HUES48 (cell line): Measurements from ENCODE around the gene AATF.
A peak's percentile ranks its signal among the peaks of the same experiment; 100 is the strongest.

Experiments used
- H3K27ac ChIP-seq: one replicate; pipeline ENCODE4 v1.7.0; 2013; ENCODE audit warnings: low read depth, low read length, inconsistent platforms
- H3K27me3 ChIP-seq: 2 replicates; pipeline ENCODE4 v1.6.1; 2013; ENCODE audit warnings: mild to moderate bottlenecking, low read length; ENCODE audit not compliant: control insufficient read depth, insufficient read depth
- H3K36me3 ChIP-seq: 2 replicates; pipeline ENCODE4 v1.6.1; 2013; ENCODE audit warnings: low read length; ENCODE audit not compliant: control insufficient read depth, insufficient read depth
- H3K4me1 ChIP-seq: 2 replicates; pipeline ENCODE4 v1.6.1; 2013; ENCODE audit warnings: mild to moderate bottlenecking, low read length; ENCODE audit not compliant: control insufficient read depth, insufficient read depth
- H3K4me3 ChIP-seq: 2 replicates; pipeline ENCODE4 v1.5.1; 2013; ENCODE audit warnings: mild to moderate bottlenecking, low read depth, low read length
- H3K9ac ChIP-seq: 2 replicates; pipeline ENCODE4 v1.6.1; 2013; ENCODE audit warnings: mild to moderate bottlenecking, low read depth, low read length, moderate library complexity
- H3K9me3 ChIP-seq: 2 replicates; pipeline ENCODE4 v1.6.1; 2013; ENCODE audit warnings: low read length; ENCODE audit not compliant: control insufficient read depth, insufficient read depth

Gene AATF

DNA sequence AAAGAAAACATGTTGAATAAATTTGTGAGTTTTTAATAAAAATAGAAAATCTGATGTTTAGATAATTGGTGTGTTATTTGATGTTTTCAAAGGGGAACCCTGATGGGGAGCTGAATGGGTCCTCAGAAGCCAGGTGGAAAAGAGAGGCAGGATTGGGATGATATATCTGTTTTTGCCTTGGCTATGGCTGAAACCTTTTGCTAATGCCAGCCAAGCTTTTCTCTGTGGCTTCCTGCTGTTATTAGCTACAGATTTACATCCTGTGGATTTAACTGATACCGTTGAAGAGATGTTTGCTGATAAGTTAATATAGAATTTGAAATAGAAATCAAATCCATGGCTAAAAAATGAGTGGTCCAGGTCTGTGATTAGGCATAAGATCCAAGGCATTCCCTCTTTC lies 4.2 kb upstream of the AATF start:
- no peaks in the 10 kb centered on the region for H3K36me3 ChIP-seq
- H3K4me1 ChIP-seq, result peaks cover 60% of the 10 kb centered on the region
- H3K9ac ChIP-seq, result no peak overlapping the region
- H3K9me3 ChIP-seq, result no peaks in the 10 kb centered on the region
- H3K4me3 ChIP-seq, result no peak overlapping the region
- peaks cover 90% of the 10 kb centered on the region for H3K27me3 ChIP-seq
- H3K27ac ChIP-seq, result no peak overlapping the region

DNA sequence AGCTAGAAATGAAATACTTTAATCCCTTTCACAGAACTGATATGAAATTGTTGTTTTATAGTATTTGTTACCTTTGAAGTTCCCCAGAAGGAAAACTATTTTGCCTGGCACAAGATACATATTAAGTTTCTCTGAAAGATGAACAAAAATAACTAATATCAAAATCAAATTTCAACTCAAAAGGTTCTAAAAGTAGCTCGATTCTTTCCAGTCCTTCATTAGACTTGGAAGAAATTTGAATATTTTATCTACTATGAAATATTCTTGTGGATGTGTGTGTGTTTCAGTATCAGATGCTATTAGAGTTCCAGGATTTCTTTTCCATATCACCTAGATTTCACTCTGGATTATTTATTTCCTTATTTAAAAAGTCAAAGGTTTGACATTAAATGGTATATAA lies 3.6 kb upstream of the AATF start:
- no peak overlapping the region for H3K27ac ChIP-seq
- no peak overlapping the region for H3K4me3 ChIP-seq
- no peaks in the 10 kb centered on the region for H3K36me3 ChIP-seq
- H3K4me1 ChIP-seq, result peaks cover 66% of the 10 kb centered on the region
- no peaks in the 10 kb centered on the region for H3K9me3 ChIP-seq
- peaks cover 84% of the 10 kb centered on the region for H3K27me3 ChIP-seq
- no peak overlapping the region for H3K9ac ChIP-seq

DNA sequence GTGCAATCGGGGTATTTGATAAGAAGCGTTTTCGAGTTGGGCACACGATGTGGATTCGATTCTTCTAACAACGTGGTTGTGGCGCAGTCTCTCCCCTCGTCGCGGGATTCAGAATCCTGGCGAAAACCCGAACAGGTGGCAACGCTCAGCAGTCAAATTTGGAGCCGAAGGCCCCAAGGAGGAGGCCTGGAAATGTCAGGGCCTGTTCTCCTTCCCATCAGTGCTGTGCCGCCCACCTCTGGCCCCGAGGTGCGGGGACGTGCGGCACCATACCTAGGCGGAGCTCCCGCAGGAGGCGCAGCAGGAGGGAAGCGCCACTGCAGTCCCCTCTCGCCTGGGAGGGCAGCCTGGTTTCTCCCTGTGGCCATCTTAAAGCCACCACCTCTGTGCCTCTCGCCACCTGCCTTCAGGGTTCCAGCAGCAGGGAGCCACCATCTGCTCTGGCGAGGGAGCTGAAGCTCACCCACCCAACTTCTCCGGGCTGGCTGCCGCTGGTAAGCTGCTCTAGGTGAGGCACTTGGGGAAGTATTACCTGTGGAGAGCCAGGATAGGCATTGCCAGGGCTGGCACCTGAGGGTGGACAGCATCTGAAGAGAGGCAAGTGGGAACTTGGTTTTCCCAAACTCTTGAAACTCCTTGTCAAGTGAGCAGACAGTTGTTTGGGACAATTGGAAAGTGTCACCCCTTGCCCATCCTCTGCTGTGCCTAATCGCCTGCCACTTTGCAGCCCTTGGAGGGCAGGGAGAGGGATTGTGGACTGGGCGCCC lies 2.6 kb upstream of the AATF start:
- Histone ChIP-seq H3K9me3 (no peaks in the 10 kb centered on the region), H3K27me3 (peaks cover 74% of the 10 kb centered on the region), H3K36me3 (peaks cover 9% of the 10 kb centered on the region), H3K9ac (no peak overlapping the region), H3K4me1 (peaks cover 56% of the 10 kb centered on the region), H3K4me3 (peak overlapping the region; percentile 43; the same call in 1 of the 2 replicates), H3K27ac (no peak overlapping the region)

DNA sequence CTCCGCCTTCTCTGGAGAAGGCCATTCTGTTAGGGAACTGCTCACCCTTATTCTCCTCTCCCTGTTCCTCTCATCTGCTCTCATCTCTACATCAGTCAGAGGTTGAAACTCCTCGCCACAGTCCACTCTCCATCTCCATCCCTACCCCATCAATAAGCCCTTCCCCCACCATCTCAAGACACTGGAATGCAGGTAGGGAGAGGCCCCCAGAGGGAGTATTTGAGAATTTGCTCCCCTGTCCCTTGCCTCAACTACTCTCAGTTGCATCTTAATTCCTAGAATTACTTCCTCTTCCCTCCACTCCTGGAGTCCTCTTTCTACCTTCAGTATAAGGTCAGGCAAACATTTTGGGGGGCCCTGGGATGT lies 2.0 kb upstream of the AATF start:
- H3K4me3 ChIP-seq, result no peak overlapping the region
- H3K9ac ChIP-seq, result no peak overlapping the region
- peaks cover 14% of the 10 kb centered on the region for H3K36me3 ChIP-seq
- H3K4me1 ChIP-seq, result peaks cover 51% of the 10 kb centered on the region
- H3K9me3 ChIP-seq, result no peaks in the 10 kb centered on the region
- no peak overlapping the region for H3K27ac ChIP-seq
- H3K27me3 ChIP-seq, result peaks cover 68% of the 10 kb centered on the region

DNA sequence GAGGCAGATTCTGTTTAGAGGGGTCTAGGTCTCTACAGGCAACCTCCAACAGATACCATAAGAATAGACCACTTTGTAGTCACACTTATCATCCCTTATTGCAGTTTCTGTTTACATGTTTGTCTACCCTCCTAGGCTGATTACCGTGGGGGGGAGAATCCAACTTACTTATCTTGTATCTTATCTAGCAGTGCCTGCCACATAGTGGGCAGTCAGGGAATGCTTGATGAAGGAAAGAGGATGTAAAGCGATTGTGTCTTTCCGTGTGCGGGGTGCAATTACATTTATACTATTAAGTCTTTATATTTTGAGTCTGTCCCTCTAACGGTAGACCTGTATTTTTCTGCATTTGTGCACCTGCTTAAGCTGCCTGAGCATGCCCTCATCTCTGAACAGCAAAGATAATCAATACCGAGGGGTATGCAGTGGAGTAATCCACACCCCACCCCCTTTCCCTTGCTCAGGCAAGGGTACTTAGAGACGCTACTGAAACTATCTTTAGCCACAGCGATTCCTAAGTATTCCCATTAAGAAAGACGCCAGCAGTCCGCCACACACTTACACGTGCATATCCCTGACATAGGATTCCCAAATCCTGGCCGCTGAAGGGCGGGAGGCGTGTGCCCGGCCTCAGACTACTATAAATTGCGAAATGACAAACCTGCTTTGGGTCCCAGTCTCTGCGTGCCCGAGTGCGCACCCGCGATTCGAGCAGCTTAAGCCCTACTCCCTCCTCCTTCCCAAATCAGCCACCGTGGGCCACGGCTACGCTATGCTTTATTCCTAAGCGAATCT lies 635 bp upstream of the AATF start:
- Histone ChIP-seq H3K27ac (peak overlapping the region; percentile 36), H3K4me3 (peak overlapping the region; percentile 88), H3K36me3 (peaks cover 28% of the 10 kb centered on the region), H3K9ac (no peak overlapping the region), H3K4me1 (peaks cover 45% of the 10 kb centered on the region), H3K27me3 (peaks cover 54% of the 10 kb centered on the region), H3K9me3 (no peaks in the 10 kb centered on the region)

DNA sequence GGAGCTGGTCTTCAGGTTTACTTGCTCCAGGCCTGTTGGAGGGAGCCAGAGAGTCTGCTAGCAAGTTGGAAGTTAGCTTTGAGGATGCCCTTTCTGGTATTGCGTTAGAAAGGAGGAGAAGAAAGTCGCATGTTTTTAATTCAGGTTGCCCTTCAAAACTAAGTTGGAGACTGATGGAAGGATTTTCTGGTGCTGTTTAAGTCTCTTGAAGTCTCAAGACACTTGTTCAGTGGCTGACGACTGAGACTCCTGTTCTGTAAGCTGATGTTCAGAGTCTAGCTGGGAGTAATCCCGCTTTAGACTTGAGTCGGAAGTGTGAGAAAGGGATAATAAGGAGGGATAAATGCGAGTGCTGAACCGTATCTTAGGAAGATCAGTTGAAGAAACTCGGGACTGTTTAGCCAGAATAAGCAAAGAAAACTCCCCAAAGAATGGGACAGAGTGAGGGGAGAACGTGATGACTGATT lies 740 bp downstream of the AATF start:
- Histone ChIP-seq H3K4me1 (peaks cover 38% of the 10 kb centered on the region), H3K9ac (peak overlapping the region; percentile 82), H3K36me3 (peaks cover 42% of the 10 kb centered on the region), H3K27ac (peak overlapping the region; percentile 89), H3K9me3 (no peaks in the 10 kb centered on the region), H3K4me3 (peak overlapping the region; percentile 88), H3K27me3 (peaks cover 40% of the 10 kb centered on the region)

DNA sequence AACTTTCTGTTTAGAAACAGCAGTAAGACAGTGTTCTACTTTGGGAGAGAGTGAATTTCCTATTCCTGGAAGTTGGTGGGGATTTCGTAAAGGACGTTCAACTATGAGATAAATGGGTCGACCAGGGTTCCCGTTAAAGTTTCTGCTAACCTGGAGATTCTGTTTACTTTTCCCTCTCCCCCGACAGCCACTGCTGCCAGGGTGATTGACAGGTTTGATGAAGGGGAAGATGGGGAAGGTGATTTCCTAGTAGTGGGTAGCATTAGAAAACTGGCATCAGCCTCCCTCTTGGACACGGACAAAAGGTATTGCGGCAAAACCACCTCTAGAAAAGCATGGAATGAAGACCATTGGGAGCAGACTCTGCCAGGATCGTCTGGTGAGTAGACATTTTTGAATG lies 1.3 kb downstream of the AATF start:
- H3K9me3 ChIP-seq, result no peaks in the 10 kb centered on the region
- peaks cover 48% of the 10 kb centered on the region for H3K36me3 ChIP-seq
- H3K27ac ChIP-seq, result no peak overlapping the region
- H3K9ac ChIP-seq, result no peak overlapping the region
- H3K4me3 ChIP-seq, result peak overlapping the region; percentile 88
- peaks cover 33% of the 10 kb centered on the region for H3K4me1 ChIP-seq
- H3K27me3 ChIP-seq, result peaks cover 35% of the 10 kb centered on the region

DNA sequence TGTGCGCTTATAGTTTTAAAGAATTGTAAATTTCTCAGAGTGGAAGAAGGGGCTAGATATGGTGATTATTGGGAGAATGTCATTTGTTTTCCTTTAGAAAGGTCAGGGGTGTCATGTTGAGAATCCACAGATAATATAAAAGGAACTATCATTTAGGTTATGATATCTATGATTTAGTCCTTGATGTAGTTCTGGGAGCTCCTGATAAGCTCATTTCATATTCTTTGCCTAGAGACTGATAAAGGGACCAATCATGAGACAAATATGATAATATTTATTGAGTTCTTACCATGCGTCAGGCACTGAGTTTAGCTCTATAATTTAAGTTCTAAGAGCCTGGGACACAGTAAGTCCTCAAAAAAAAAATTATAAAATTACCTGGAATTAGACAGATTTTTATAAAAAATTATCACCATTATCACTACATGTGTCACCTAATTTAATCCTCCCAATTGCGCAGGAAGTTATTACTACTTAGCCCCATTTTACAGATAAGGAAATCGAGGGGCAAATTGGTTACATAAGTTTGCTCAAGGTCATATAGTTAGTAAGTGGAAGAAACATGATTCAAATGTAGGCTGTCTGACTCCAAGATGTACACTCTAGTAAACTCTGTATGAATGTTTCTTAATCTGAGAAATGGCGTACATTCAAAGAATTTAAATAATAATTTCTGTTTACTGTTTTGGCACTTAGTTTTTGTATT lies 2.5 kb downstream of the AATF start:
- no peak overlapping the region for H3K4me3 ChIP-seq
- no peak overlapping the region for H3K9ac ChIP-seq
- H3K36me3 ChIP-seq, result peaks cover 59% of the 10 kb centered on the region
- H3K27ac ChIP-seq, result no peak overlapping the region
- peaks cover 23% of the 10 kb centered on the region for H3K27me3 ChIP-seq
- no peaks in the 10 kb centered on the region for H3K9me3 ChIP-seq
- peaks cover 24% of the 10 kb centered on the region for H3K4me1 ChIP-seq

DNA sequence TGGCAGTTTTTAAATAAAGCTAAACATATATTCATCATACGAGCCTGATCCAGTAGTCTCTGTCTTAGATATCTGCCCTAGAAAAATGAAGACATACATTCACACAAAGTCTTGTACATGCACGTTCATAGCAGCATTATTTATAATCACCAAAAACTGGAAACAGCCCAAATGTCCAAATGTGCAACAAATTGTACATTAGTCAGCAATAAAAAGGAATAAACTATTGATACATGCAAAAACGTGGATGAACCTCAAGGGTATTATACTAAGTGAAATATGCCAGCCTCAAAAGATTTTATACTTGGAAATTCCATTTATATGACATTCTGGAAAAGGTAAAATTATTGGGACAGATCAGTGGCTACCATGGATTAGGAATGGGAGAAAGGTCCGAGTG lies 22.8 kb downstream of the AATF start:
- peaks cover 4% of the 10 kb centered on the region; the same call in 1 of the 2 replicates for H3K4me1 ChIP-seq
- H3K9ac ChIP-seq, result no peak overlapping the region
- peaks cover 7% of the 10 kb centered on the region; the same call in 1 of the 2 replicates for H3K36me3 ChIP-seq
- no peaks in the 10 kb centered on the region for H3K9me3 ChIP-seq
- no peaks in the 10 kb centered on the region for H3K27me3 ChIP-seq
- H3K4me3 ChIP-seq, result no peak overlapping the region
- no peak overlapping the region for H3K27ac ChIP-seq

DNA sequence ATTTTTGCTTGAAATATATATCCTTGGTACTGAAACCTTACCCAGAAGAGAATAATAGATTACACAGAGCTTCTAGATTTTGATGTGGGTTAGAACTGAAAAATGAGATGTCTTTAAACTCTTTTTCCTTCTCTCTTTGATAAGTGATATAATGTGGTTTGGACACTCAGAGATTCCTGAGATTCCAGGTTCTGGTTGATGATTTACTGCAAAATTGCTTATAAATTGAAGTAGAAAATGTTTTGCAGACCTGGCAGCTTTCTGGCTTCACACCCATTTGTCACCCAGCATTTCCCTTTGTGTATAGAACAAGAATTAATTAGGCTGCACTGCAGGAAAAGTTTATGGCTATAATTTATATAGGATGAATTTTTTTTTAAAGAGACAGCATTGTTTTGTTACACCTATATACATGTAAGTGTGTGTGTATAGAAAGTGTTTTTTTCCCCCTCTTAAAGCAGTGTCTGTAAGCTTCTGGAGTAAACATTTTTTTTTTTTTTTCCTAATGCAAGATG lies 23.5 kb downstream of the AATF start:
- Histone ChIP-seq H3K4me1 (peaks cover 8% of the 10 kb centered on the region; the same call in 1 of the 2 replicates), H3K9me3 (no peaks in the 10 kb centered on the region), H3K9ac (no peak overlapping the region), H3K4me3 (no peak overlapping the region), H3K27me3 (no peaks in the 10 kb centered on the region), H3K27ac (no peak overlapping the region), H3K36me3 (peaks cover 4% of the 10 kb centered on the region; the same call in 1 of the 2 replicates)
